ENCODE data around the gene NCBP1.
"Not testable (repeated sequence)": the region's sequence is repeated elsewhere in the genome, so short reads cannot be mapped to it uniquely, and the experiment has no call there.

NCBP1 gene

GRCh38 chr9:97632985-97633858 lies at the start of gene NCBP1, which contains the start of gene TSTD2:
Gene NCBP1 (plus strand): TSS chr9:97633821. CDS start chr9:97633882, 61 bp downstream.
Gene TSTD2 (minus strand): TSS chr9:97633368. CDS start chr9:97627562, 5,806 bp downstream.
- DNase-seq (ENCODE audit: low spot score) (peak; percentile 97), FAIRE-seq (peak; percentile 86)

GRCh38 chr9:97584778-97585177 lies 48.8 kb upstream of the NCBP1 start:
- FAIRE-seq; DNase-seq (ENCODE audit: low spot score): not testable (repeated sequence)

- not testable (repeated sequence) for FAIRE-seq; DNase-seq (ENCODE audit: low spot score)
These were observed 46.7 kb upstream of the NCBP1 start for GRCh38 chr9:97586909-97587308.

GRCh38 chr9:97591535-97591934 lies 42.1 kb upstream of the NCBP1 start:
- no peak for DNase-seq (ENCODE audit: low spot score)
- FAIRE-seq = no peak

- no peak for FAIRE-seq
- DNase-seq (ENCODE audit: low spot score) = no peak
These were observed 41.5 kb upstream of the NCBP1 start for GRCh38 chr9:97592126-97592525.

GRCh38 chr9:97593960-97594359 lies 39.7 kb upstream of the NCBP1 start:
- no peak for FAIRE-seq
- no peak for DNase-seq (ENCODE audit: low spot score)

- FAIRE-seq (no peak), DNase-seq (ENCODE audit: low spot score) (no peak)
These were observed 39.2 kb upstream of the NCBP1 start for GRCh38 chr9:97594381-97594921.

- no peak for DNase-seq (ENCODE audit: low spot score)
- no peak for FAIRE-seq
These were observed 36.7 kb upstream of the NCBP1 start for GRCh38 chr9:97596906-97597305.

- FAIRE-seq (peak; percentile 30), DNase-seq (ENCODE audit: low spot score) (peak; percentile 65)
These were observed 34.9 kb upstream of the NCBP1 start for GRCh38 chr9:97598461-97599288.

GRCh38 chr9:97599314-97599846 lies 34.2 kb upstream of the NCBP1 start:
- DNase-seq (ENCODE audit: low spot score) (no peak), FAIRE-seq (no peak)

- FAIRE-seq = no peak
- no peak for DNase-seq (ENCODE audit: low spot score)
These were observed 32.9 kb upstream of the NCBP1 start for GRCh38 chr9:97600531-97601227.

GRCh38 chr9:97601228-97601898 lies 32.3 kb upstream of the NCBP1 start:
- DNase-seq (ENCODE audit: low spot score) = no peak
- FAIRE-seq = no peak

GRCh38 chr9:97602430-97602829 lies 31.2 kb upstream of the NCBP1 start:
- FAIRE-seq = no peak
- no peak for DNase-seq (ENCODE audit: low spot score)

- FAIRE-seq (no peak), DNase-seq (ENCODE audit: low spot score) (no peak)
These were observed 28.5 kb upstream of the NCBP1 start for GRCh38 chr9:97604901-97605645.

GRCh38 chr9:97615439-97616072 lies 18.1 kb upstream of the NCBP1 start:
- peak; percentile 52 for DNase-seq (ENCODE audit: low spot score)
- FAIRE-seq = peak; percentile 81

GRCh38 chr9:97617939-97618416 lies 15.6 kb upstream of the NCBP1 start:
- DNase-seq (ENCODE audit: low spot score) (no peak), FAIRE-seq (no peak)

GRCh38 chr9:97620063-97620462 lies 13.6 kb upstream of the NCBP1 start:
- not testable (repeated sequence) for DNase-seq (ENCODE audit: low spot score); FAIRE-seq

GRCh38 chr9:97622483-97622882 lies 11.1 kb upstream of the NCBP1 start:
- not testable (repeated sequence) for FAIRE-seq; DNase-seq (ENCODE audit: low spot score)

GRCh38 chr9:97623946-97624345 lies 9.7 kb upstream of the NCBP1 start:
- FAIRE-seq = no peak
- no peak for DNase-seq (ENCODE audit: low spot score)

Data from RCC 7860 (cell line).